Left lung (tissue), 10 donors: ENCODE measurements around the gene DARS1. TPM values are rescaled to one million over a fixed set of nuclear protein-coding genes. Genes with fewer than 3 reads are reported as not detected.

Experiments used
- ATAC-seq: fragments of 200-7000 bp; cut with Tn5 transposase; one replicate; pipeline ENCODE4 v1.9.1; 2020; ENCODE audit warnings: moderate library complexity
- DNase-seq, 4 donors: peaks; one replicate each; pipeline ENCODE4 v3.0.0-alpha.2; 2013 to 2020
- H3K27ac ChIP-seq, 2 donors: fragments of 200-600 bp; sonication (generic) in 1 of 2; one replicate each; pipeline versions ENCODE4 v1.5.0 to v1.8.0; 2020 to 2021
- H3K27me3 ChIP-seq, 2 donors: fragments of 200-600 bp; sonication (generic) in 1 of 2; one replicate each; pipeline versions ENCODE4 v1.5.0 to v1.8.0; 2020 to 2021
- H3K36me3 ChIP-seq, 2 donors: fragments of 200-600 bp; sonication (generic) in 1 of 2; one replicate each; pipeline versions ENCODE4 v1.5.0 to v1.8.0; 2020 to 2021
- H3K4me1 ChIP-seq, 2 donors: fragments of 200-600 bp; one replicate each; pipeline ENCODE4 v1.8.0; 2021
- H3K4me3 ChIP-seq, 2 donors: fragments of 200-600 bp; sonication (generic) in 1 of 2; one replicate each; pipeline versions ENCODE4 v1.5.0 to v1.8.0; 2020 to 2021; ENCODE audit warnings: mild to moderate bottlenecking in 1 of 2
- H3K9me3 ChIP-seq, 2 donors: fragments of 200-600 bp; sonication (generic) in 1 of 2; one replicate each; pipeline versions ENCODE4 v1.5.0 to v1.8.0; 2020 to 2021
- CTCF ChIP-seq, 2 donors: fragments of 200-600 bp; sonication (generic) in 1 of 2; IDR thresholded peaks; one replicate each; pipeline versions ENCODE4 v1.5.0 to v1.8.0; 2021; ENCODE audit warnings: antibody characterized with exemption in 2 of 2
- intact Hi-C, 2 donors: fragments of 100-400 bp; cut with DNase I; formaldehyde crosslinking; loops; one replicate each; pipeline versions ENCODE4 v1.11.2 to v1.14.2; 2022
- polyA plus RNA-seq, 6 donors: library from polyadenylated mRNA; unstranded; fragments of 120-200 nt; gene quantifications; one replicate each; pipeline ENCODE4 v1.2.1, GENCODE V29; 2013; ENCODE audit not compliant: insufficient read length in 6 of 6
- total RNA-seq, 2 donors: library from RNA; stranded (reverse); fragmentation: NEBNext Ultra II Directional; extraction: Animal tissue kit (Norgen Biotek cat#: 25700); gene quantifications; one replicate each; pipeline ENCODE4 v1.2.1, GENCODE V29; 2021
- donor health status: DM: no; HTN: yes; CAD: no.
- donor health status: DM: no; HTN: no; CAD: no.

The DARS1 gene
- total and polyA plus RNA-seq, 8 donors, result 46.9 to 165 (median 134) TPM

GRCh38 chr2:136022396-136023146, 37.1 kb upstream of the DARS1 start:
- H3K36me3 ChIP-seq, result no peaks in the 10 kb centered on the region
- peaks cover 0 to 6% of the 10 kb centered on the region in 2 donors for H3K27me3 ChIP-seq
- ATAC-seq, result peak; percentile 9
- no peaks in the 10 kb centered on the region for H3K9me3 ChIP-seq
- TF ChIP-seq CTCF (IDR thresholded peaks at IDR 0.05), result no peak
- intact Hi-C loops, result no loop called here
- no peak for DNase-seq
- peak overlapping the region in 1 of 2 donors; percentile 77 for H3K27ac ChIP-seq
- H3K4me3 ChIP-seq, result no peak overlapping the region
- H3K4me1 ChIP-seq, result peaks cover 0 to 67% of the 10 kb centered on the region in 2 donors

- no peaks in the 10 kb centered on the region for H3K9me3 ChIP-seq
- DNase-seq (no peak), ATAC-seq (no peak)
- H3K36me3 ChIP-seq, result no peaks in the 10 kb centered on the region
- intact Hi-C loops, result no loop called here
- H3K4me3 ChIP-seq, result no peak overlapping the region
- peak overlapping the region in 1 of 2 donors; percentile 77 for H3K27ac ChIP-seq
- no peak for TF ChIP-seq CTCF (IDR thresholded peaks at IDR 0.05)
- H3K4me1 ChIP-seq, result peaks cover 0 to 72% of the 10 kb centered on the region in 2 donors
- peaks cover 0 to 6% of the 10 kb centered on the region in 2 donors for H3K27me3 ChIP-seq
Measured at GRCh38 chr2:136021976-136022375, 36.5 kb upstream of the DARS1 start.

- intact Hi-C loops, result no loop called here
- Histone ChIP-seq H3K36me3 (no peaks in the 10 kb centered on the region), H3K27me3 (peaks cover 0 to 6% of the 10 kb centered on the region in 2 donors), H3K9me3 (no peaks in the 10 kb centered on the region), H3K4me3 (no peak overlapping the region), H3K4me1 (peaks cover 0 to 77% of the 10 kb centered on the region in 2 donors), H3K27ac (no peak overlapping the region)
- ATAC-seq (no peak), DNase-seq (no peak)
- no peak for TF ChIP-seq CTCF (IDR thresholded peaks at IDR 0.05)
Measured at GRCh38 chr2:136021406-136021805, 36.0 kb upstream of the DARS1 start.

GRCh38 chr2:136020831-136021230, 35.4 kb upstream of the DARS1 start:
- Histone ChIP-seq H3K4me3 (no peak overlapping the region), H3K27ac (no peak overlapping the region), H3K27me3 (peaks cover 0 to 6% of the 10 kb centered on the region in 2 donors), H3K9me3 (no peaks in the 10 kb centered on the region), H3K36me3 (no peaks in the 10 kb centered on the region), H3K4me1 (peaks cover 0 to 82% of the 10 kb centered on the region in 2 donors)
- DNase-seq, result no peak
- no peak for ATAC-seq
- intact Hi-C loops, result no loop called here
- no peak for TF ChIP-seq CTCF (IDR thresholded peaks at IDR 0.05)

DNA sequence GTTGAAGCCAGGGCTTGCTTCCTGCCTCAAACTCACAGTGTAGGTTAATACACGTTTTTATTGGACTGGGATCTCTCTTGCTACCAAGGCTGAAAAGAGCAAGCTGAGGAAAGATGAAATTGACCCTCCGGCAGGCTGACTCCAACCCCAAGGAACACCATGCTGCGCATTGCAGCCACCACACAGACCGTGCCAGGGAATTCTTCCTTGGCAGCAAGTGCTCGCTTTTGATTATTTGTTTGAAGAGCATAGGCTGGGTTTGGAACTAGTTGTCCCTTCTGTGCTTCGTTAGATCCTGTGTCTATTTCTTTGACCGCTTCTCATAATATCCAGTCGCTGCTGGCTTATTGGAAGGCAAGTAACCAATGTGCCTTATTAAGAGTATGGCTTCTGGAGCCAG, 34.4 kb upstream of the DARS1 start:
- Histone ChIP-seq H3K9me3 (no peaks in the 10 kb centered on the region), H3K4me3 (no peak overlapping the region), H3K4me1 (peaks cover 0 to 84% of the 10 kb centered on the region in 2 donors), H3K27me3 (no peaks in the 10 kb centered on the region), H3K36me3 (no peaks in the 10 kb centered on the region), H3K27ac (peak overlapping the region in 1 of 2 donors; percentile 48)
- intact Hi-C loops, result no loop called here
- no peak for ATAC-seq
- no peak for DNase-seq
- no peak for TF ChIP-seq CTCF (IDR thresholded peaks at IDR 0.05)
